Omental fat pad (tissue), 4 donors: ENCODE results near the gene CFAP46. TPM values are rescaled to one million over a fixed set of nuclear protein-coding genes. Genes with fewer than 3 reads are reported as not detected.

Experiments
- ATAC-seq: fragments of 150-250 bp; one replicate; pipeline ENCODE4 v1.9.1; 2016; ENCODE audit warnings: mild to moderate bottlenecking, moderate library complexity; ENCODE audit not compliant: low FRiP score
- DNase-seq: peaks from one replicate; pipeline ENCODE4 v3.0.0-alpha.2; 2019; ENCODE audit warnings: low spot score
- CTCF ChIP-seq, 3 donors: fragments of 450-650 bp; IDR thresholded peaks; one replicate each; pipeline ENCODE4 v1.5.1; 2016 to 2017; ENCODE audit warnings: antibody characterized with exemption in 3 of 3, mild to moderate bottlenecking in 3 of 3, moderate library complexity in 2 of 3
- total RNA-seq, 4 donors: library from RNA; depleted of rRNA; stranded (reverse); fragments of >200 nt; gene quantifications; one replicate each; pipeline ENCODE4 v1.1.0, GENCODE V29; 2016

The CFAP46 gene
- total RNA-seq, 4 donors from 2014 or later, result 0.24 to 0.37 TPM; not detected in 2

GRCh38 chr10:132879408-132880127 lies 62.8 kb downstream of the CFAP46 start:
- no peak for TF ChIP-seq CTCF (IDR thresholded peaks at IDR 0.05)
- ATAC-seq (no peak), DNase-seq (no peak)

GRCh38 chr10:132878730-132879407 lies 63.5 kb downstream of the CFAP46 start:
- ATAC-seq (no peak), DNase-seq (no peak)

GRCh38 chr10:132878091-132878729 lies 64.2 kb downstream of the CFAP46 start:
- TF ChIP-seq CTCF (IDR thresholded peaks at IDR 0.05), result no peak
- DNase-seq, result no peak

More at GRCh38 chr10:132878730-132879407, 63.5 kb downstream of the CFAP46 start:
- TF ChIP-seq CTCF (IDR thresholded peaks at IDR 0.05), result no peak

GRCh38 chr10:132877473-132877872 lies 64.9 kb downstream of the CFAP46 start:
- DNase-seq (no peak), ATAC-seq (no peak)
- no peak for TF ChIP-seq CTCF (IDR thresholded peaks at IDR 0.05)

More at GRCh38 chr10:132878091-132878729, 64.2 kb downstream of the CFAP46 start:
- no peak for ATAC-seq

- no peak for DNase-seq
- no peak for ATAC-seq
- TF ChIP-seq CTCF (IDR thresholded peaks at IDR 0.05), result no peak
These were observed 65.4 kb downstream of the CFAP46 start for GRCh38 chr10:132876993-132877431.

- DNase-seq (no peak), ATAC-seq (no peak)
- no peak for TF ChIP-seq CTCF (IDR thresholded peaks at IDR 0.05)
These were observed 66.1 kb downstream of the CFAP46 start for GRCh38 chr10:132876131-132876860.
